Lower leg skin (tissue), 3 donors: ENCODE data around the gene HDAC7.
"Not testable (repeated sequence)": the region's sequence is repeated elsewhere in the genome, so short reads cannot be mapped to it uniquely, and the experiment has no call there.

Source experiments
- CTCF ChIP-seq, 3 donors: fragments of 450-650 bp; IDR thresholded peaks; one replicate each; pipeline ENCODE4 v1.5.1; 2016; ENCODE audit warnings: antibody characterized with exemption in 3 of 3, mild to moderate bottlenecking in 3 of 3, moderate library complexity in 2 of 3
- POLR2A ChIP-seq, 2 donors: fragments of 450-650 bp; IDR thresholded peaks; one replicate each; pipeline ENCODE4 v1.6.1; 2016 to 2017; ENCODE audit warnings: antibody characterized with exemption in 2 of 2, mild to moderate bottlenecking in 1 of 2, moderate library complexity in 1 of 2

GRCh38 chr12:47815447-47815846, 4.3 kb downstream of the HDAC7 start:
- TF ChIP-seq CTCF, POLR2A (IDR thresholded peaks at IDR 0.05): not testable (repeated sequence)
